GM19397 (cell line): ENCODE measurements around the gene ERC1.

ENCODE experiments used
- ATAC-seq: cut with Tn5 transposase; IDR thresholded peaks from one replicate; pipeline ENCODE4 v1.9.1; 2021; ENCODE audit warnings: mild to moderate bottlenecking, moderate library complexity; ENCODE audit not compliant: unreplicated experiment

The ERC1 gene

GRCh38 chr12:1528791-1529190, 537.8 kb downstream of the ERC1 start:
- no peak for ATAC-seq

GRCh38 chr12:1529228-1529861, 538.3 kb downstream of the ERC1 start:
- ATAC-seq: no peak

DNA sequence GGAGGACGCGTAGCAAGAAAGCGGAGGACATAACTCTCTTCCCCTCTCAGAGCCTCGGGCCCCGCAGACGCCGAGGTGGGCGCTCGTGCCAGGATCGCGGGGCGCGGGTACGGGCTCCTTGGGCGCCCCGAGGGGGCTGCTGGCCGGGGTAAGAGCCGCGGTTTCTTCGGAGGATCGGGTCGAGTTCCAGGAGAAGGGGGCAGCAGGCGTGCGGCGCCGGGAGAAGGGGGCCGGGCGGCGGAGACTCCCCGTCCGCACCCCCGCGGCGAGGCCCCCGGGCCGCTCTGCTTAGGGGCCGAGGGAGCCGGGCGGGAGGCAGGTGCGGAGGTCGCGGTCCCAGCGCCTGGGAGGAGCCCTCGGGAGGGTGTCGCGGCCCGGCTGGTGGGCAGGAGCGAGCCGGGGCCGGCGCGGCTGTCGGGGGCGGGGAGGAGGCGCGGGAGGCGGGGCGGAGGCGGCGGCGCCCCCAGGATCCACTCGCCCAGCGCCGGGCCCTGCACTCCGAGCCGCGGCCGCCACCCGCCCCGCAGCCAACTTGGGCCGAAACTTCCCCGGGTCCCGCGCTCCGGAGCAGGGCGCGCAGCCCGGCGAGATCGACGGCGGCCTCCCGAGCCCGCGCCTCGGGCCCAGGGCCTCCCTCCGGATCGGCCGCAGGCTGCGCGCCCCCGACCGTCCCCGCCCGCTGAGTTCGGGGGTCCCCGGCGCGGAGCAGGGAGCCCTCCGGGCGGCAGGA, 539.0 kb downstream of the ERC1 start:
- ATAC-seq: no peak

GRCh38 chr12:1530592-1531152, 539.6 kb downstream of the ERC1 start:
- no peak for ATAC-seq

DNA sequence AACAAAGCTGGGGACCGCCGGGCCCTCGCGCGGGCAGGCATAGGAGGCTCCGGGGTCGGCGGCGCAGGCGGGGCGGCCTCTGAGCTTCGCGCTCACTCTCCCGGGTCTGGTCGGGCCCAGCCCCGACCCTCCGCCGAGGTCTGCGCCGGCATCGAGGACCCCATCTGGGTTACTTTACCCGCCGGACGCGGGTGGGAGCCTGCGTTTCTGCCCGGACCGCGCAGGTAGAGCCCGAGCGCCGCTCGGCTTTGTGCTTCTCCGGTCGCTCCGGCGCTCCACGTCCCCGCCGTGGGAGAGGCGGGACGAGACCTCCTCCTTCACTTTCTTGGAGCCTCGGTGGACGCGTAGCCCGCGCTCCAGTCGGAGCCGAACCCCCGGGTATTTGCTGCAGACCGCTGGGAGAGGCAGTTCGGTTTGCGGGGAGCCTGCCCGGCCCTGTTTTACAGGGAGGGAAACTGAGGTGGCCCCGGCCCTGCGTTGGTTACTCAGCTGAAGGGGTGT, 540.2 kb downstream of the ERC1 start:
- no peak for ATAC-seq

- no peak for ATAC-seq
These were observed 540.8 kb downstream of the ERC1 start for GRCh38 chr12:1531654-1532374.

GRCh38 chr12:1532375-1533165, 541.5 kb downstream of the ERC1 start:
- ATAC-seq: no peak

DNA sequence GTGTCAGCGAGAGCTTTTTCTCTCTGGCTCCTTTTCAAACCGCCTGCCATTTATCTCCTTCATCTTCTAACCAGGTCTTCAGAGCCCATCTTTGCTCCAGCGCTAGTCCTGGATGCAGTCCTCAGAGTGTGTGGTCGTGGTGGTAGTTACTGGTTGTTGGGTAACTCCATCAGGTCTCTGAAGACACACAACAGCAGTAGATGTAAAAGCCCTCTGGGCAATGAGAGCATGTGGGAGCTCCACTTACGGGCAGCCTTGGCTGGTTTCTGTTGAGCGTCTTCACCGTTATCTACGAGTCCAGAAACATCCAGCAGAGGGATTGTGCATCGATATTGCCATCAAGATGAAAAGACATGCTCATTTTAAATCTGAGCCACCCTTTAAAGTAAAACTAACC, 542.2 kb downstream of the ERC1 start:
- ATAC-seq: peak; percentile 7

DNA sequence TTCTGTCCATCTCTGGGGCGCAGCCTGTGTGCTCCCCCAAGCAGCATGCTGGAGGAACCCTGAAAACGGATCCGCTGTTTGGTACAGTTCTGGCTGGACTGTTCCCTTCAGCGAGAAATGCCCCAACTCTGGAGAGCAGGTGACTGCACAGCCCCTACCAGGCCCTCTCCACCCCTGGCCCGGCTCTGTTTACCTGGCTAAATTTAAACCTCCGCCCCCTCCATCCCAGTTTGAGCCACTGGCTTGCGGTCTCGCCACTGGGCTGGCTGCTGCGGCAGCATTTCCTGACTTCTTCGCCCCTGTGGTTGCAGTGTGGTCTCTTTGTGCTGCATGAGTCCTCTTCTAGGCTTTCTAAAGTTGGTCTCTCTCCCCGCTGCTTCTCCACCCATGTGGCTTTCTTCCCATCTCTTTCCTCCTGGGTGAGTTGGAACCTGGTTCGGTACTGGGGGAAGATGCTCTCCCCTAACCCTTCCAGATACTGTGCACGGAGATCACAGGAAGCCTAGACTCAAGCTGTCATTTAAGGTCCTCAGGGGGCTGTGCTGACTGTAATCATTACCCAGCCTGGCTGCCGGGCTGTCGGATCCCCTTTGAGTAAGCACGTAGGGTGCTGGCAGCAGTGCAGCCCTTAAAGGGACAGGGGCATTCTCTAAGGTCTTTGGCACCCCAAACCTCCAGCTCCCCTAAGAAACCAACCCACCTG, 542.7 kb downstream of the ERC1 start:
- ATAC-seq: peak; percentile 44

DNA sequence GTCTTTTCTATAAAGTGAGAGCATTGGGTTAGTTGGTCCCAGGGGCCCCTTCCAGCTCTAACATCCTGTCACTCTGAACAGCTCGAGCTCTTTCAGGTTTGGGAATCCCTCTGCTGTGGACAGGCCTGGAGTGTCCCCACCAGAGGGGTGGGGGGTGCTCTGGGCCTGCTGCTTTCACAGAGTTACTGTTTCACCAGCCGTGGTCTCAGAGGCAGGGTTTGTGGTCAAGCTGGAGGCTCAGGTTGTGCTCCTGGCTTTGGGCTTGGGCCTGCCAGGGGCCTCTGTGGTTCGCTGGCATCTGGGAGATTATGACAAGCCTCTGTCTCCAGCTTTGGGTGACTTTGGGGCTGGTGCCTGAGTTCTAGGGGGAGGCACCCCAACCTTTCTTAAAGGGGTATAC, 543.7 kb downstream of the ERC1 start:
- ATAC-seq: no peak

DNA sequence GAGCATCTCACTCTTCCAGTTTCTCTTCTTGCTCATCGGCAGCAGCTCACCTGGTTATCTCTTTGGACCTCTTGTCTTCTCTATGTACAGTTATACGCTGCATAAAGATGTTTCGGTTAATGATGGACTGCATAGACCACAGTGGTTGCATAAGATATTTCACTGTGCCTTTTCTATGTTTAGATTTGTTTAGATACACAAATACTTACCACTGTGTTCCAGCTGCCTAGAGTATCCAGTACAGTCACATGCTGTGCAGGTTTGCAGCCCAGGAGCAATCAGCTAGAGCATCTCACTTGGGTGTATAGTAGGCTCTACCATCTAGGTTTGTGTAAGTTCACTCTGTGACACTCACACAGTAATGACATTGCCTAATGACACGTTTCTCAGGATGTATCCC, 545.8 kb downstream of the ERC1 start:
- no peak for ATAC-seq

GRCh38 chr12:1539135-1539534, 548.1 kb downstream of the ERC1 start:
- no peak for ATAC-seq

DNA sequence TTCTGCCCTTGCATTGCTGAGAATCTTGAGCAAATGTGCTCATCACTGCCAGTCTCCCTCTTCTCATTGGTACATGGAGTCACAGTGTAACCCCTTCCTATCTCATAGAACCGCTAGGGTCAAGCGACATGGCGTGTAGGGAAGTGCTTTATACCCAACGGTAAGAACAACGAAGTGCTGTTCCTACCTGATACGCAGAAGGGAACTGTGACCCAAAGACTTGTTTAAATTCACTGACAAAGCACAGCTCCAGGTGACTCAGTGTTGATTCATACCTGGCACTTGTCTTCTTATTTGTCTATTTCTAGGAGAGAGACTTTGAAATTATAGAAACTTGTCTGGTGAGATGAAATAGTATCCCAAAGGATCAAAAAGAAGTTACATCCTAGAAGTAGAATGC, 549.7 kb downstream of the ERC1 start:
- no peak for ATAC-seq

DNA sequence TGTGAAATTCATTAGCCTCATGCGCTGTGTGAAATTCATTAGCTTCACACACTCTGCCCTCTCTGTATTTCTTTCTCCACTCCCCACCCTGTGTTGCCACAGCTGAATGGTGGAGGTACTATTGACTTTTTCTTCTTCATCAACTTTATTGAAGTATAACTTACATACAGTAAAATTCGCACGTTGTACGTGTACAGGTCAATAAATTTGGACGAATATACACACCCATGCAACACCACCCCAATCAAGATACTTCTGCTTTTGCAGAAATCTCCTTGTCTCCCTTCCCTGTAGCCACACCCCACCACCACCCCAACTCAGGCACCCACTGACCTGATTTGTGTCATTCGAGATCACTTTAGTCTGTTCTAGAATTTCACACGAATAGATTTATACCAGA, 551.6 kb downstream of the ERC1 start:
- ATAC-seq: no peak

- no peak for ATAC-seq
These were observed 554.1 kb downstream of the ERC1 start for GRCh38 chr12:1544996-1545700.
